Esophagus muscularis mucosa (tissue), 4 donors: ENCODE data around the gene POLR2E. TPM values are rescaled to one million over a fixed set of nuclear protein-coding genes. Genes with fewer than 3 reads are reported as not detected.
A peak's percentile ranks its signal among the peaks of the same experiment; 100 is the strongest.

Source experiments
- DNase-seq: peaks from one replicate; pipeline ENCODE4 v3.0.0-alpha.2; 2017; ENCODE audit errors: extremely low spot score
- H3K27ac ChIP-seq, 4 donors: fragments of 200-600 bp; sonication (generic); replicated peaks in 1 of 4; 1 replicate in 3 of 4; 2 replicates in 1 of 4; pipeline ENCODE4 v1.5.1; 2016 to 2019; ENCODE audit warnings: mild to moderate bottlenecking in 1 of 4
- H3K27me3 ChIP-seq, 4 donors: fragments of 200-600 bp; sonication (generic); one replicate each; pipeline versions ENCODE4 v1.5.1 to v1.6.0; 2016 to 2019
- H3K36me3 ChIP-seq, 4 donors: fragments of 200-600 bp; sonication (generic); one replicate each; pipeline ENCODE4 v1.5.1; 2016 to 2019
- H3K4me1 ChIP-seq, 4 donors: fragments of 200-600 bp; sonication (generic); one replicate each; pipeline ENCODE4 v1.5.1; 2016 to 2019
- H3K4me3 ChIP-seq, 4 donors: fragments of 200-600 bp; sonication (generic); 1 replicate in 2 of 4; 2 replicates in 2 of 4; pipeline ENCODE4 v1.5.1; 2016 to 2019; ENCODE audit warnings: mild to moderate bottlenecking in 4 of 4, moderate library complexity in 1 of 4
- H3K9me3 ChIP-seq, 4 donors: fragments of 200-600 bp; sonication (generic); 1 replicate in 3 of 4; 2 replicates in 1 of 4; pipeline ENCODE4 v1.5.1; 2016 to 2019
- EP300 ChIP-seq: sonication (generic); formaldehyde crosslinking; IDR thresholded peaks from one replicate; pipeline ENCODE4 v1.6.1; 2017; ENCODE audit warnings: antibody characterized with exemption
- POLR2A ChIP-seq: fragments of 450-650 bp; IDR thresholded peaks from one replicate; pipeline ENCODE4 v1.6.1; 2017; ENCODE audit warnings: antibody characterized with exemption, moderate library complexity, mild to moderate bottlenecking, low read depth
- POLR2AphosphoS5 ChIP-seq, 2 donors: sonication (generic); formaldehyde crosslinking; IDR thresholded peaks; one replicate each; pipeline ENCODE4 v1.6.1; 2017; ENCODE audit warnings: antibody characterized with exemption in 2 of 2
- WGBS: methylation state at CpG from one replicate; pipeline ENCODE4 v1.1.5; 2018; 5-methylcytosine and 5-hydroxymethylcytosine counted together
- intact Hi-C: fragments of 100-400 bp; cut with DNase I; formaldehyde crosslinking; loops from one replicate; pipeline ENCODE4 v1.15.1; 2023
- total RNA-seq, 4 donors: library from RNA; depleted of rRNA; stranded (reverse); fragments of >200 nt; gene quantifications; one replicate each; pipeline versions ENCODE4 v1.1.0 to v1.2.1, GENCODE V29; 2016
- TF ChIP-seq, protein P1 (sequence below), 3 experiments: fragments of 200-600 bp in 2 of 3; fragments of 450-650 bp in 1 of 3; sonication (generic) in 2 of 3; IDR thresholded peaks; one replicate each; pipeline ENCODE4 v1.5.1; 2017 to 2019; ENCODE audit warnings: antibody characterized with exemption in 3 of 3, mild to moderate bottlenecking in 2 of 3, moderate library complexity in 1 of 3

Gene POLR2E
- total RNA-seq, 4 donors from 2014 or later = 96.8 to 198 (median 135) TPM

GRCh38 chr19:1104311-1105007, 9.3 kb upstream of the POLR2E start:
- Histone ChIP-seq H3K4me1 (peaks cover 54 to 74% (median 64%) of the 10 kb centered on the region in 4 donors), H3K27ac (peak overlapping the region; percentile 95 to 100 (median 98)), H3K27me3 (no peaks in the 10 kb centered on the region), H3K9me3 (no peaks in the 10 kb centered on the region), H3K4me3 (peak overlapping the region; percentile 74 to 92 (median 82)), H3K36me3 (peaks cover 28 to 38% (median 36%) of the 10 kb centered on the region in 4 donors)
- WGBS = no CpG with 5 or more reads among the region's 93 CpGs
- no peak for DNase-seq
- TF ChIP-seq, protein P1, sequence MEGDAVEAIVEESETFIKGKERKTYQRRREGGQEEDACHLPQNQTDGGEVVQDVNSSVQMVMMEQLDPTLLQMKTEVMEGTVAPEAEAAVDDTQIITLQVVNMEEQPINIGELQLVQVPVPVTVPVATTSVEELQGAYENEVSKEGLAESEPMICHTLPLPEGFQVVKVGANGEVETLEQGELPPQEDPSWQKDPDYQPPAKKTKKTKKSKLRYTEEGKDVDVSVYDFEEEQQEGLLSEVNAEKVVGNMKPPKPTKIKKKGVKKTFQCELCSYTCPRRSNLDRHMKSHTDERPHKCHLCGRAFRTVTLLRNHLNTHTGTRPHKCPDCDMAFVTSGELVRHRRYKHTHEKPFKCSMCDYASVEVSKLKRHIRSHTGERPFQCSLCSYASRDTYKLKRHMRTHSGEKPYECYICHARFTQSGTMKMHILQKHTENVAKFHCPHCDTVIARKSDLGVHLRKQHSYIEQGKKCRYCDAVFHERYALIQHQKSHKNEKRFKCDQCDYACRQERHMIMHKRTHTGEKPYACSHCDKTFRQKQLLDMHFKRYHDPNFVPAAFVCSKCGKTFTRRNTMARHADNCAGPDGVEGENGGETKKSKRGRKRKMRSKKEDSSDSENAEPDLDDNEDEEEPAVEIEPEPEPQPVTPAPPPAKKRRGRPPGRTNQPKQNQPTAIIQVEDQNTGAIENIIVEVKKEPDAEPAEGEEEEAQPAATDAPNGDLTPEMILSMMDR (IDR thresholded peaks at IDR 0.05) = no peak
- TF ChIP-seq POLR2AphosphoS5 (IDR thresholded peaks at IDR 0.05) = peak; percentile 15 to 60
- intact Hi-C loops = loop anchor here (5.0 kb wide), 1 partner anchor 82 kb away; the partner anchor contains the start of genes RNU6-2 and TMEM259

DNA sequence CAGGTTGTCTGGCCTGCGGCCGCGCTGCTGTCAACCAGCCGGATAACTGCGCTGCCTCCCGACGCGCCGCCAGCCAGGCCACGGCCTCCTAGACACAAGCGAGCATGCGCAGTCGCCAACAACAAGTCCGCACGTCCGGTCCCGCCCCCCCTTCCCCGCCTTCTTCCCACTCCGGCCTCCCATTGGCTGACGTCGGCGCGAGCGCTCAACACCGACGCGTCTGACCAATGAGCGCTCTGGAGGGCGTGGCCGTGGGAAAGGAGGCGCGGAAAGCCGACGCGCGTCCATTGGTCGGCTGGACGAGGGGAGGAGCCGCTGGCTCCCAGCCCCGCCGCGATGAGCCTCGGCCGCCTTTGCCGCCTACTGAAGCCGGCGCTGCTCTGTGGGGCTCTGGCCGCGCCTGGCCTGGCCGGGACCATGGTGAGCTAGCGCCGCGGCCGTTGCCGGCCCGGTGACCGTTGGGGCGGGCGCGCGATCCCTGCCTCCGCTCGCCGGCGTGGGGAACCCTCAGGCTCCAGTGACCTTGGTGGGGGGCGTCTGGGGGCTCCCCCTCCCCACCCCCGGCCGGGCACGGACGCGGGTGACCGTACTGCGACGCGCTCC, 8.6 kb upstream of the POLR2E start, which contains the start of gene GPX4:
Gene GPX4, plus strand, starts transcription at position 287 of the 603 bp plus-strand sequence. Its CDS starts 50 bp downstream, at position 337.
- intact Hi-C loops = loop anchor here (5.0 kb wide), 1 partner anchor 82 kb away; the partner anchor contains the start of genes RNU6-2 and TMEM259
- WGBS = 0% methylated on average over 8 of the region's 75 CpGs
- TF ChIP-seq EP300 = no peak
- peak; percentile 98 to 99 for TF ChIP-seq POLR2AphosphoS5 (IDR thresholded peaks at IDR 0.05)
- TF ChIP-seq POLR2A = peak; percentile 90
- TF ChIP-seq, protein P1 (IDR thresholded peaks at IDR 0.05) = no peak
- Histone ChIP-seq H3K9me3 (no peaks in the 10 kb centered on the region), H3K4me1 (peaks cover 61 to 81% (median 70%) of the 10 kb centered on the region in 4 donors), H3K27ac (peak within 1 kb of the TSS; percentile 95 to 100 (median 98)), H3K27me3 (no peaks in the 10 kb centered on the region), H3K4me3 (peak within 1 kb of the TSS; percentile 74 to 92 (median 82)), H3K36me3 (peaks cover 21 to 32% (median 30%) of the 10 kb centered on the region in 4 donors)
- peak; percentile 100 for DNase-seq

GRCh38 chr19:1103132-1103707, 8.0 kb upstream of the POLR2E start:
- peak overlapping the region; percentile 55 to 92 (median 76) for H3K4me3 ChIP-seq
- H3K27me3 ChIP-seq = no peaks in the 10 kb centered on the region
- no peak for DNase-seq
- H3K36me3 ChIP-seq = peaks cover 15 to 26% (median 25%) of the 10 kb centered on the region in 4 donors
- H3K4me1 ChIP-seq = peaks cover 67 to 86% (median 76%) of the 10 kb centered on the region in 4 donors
- TF ChIP-seq POLR2AphosphoS5 (IDR thresholded peaks at IDR 0.05) (no peak), EP300 (peak; percentile 4)
- WGBS = 28% methylated on average over 20 of the region's 20 CpGs
- H3K9me3 ChIP-seq = no peaks in the 10 kb centered on the region
- intact Hi-C loops = loop anchor here (5.0 kb wide), 1 partner anchor 81 kb away; the partner anchor contains the start of genes RNU6-2 and TMEM259
- peak overlapping the region; percentile 91 to 100 (median 96) for H3K27ac ChIP-seq

DNA sequence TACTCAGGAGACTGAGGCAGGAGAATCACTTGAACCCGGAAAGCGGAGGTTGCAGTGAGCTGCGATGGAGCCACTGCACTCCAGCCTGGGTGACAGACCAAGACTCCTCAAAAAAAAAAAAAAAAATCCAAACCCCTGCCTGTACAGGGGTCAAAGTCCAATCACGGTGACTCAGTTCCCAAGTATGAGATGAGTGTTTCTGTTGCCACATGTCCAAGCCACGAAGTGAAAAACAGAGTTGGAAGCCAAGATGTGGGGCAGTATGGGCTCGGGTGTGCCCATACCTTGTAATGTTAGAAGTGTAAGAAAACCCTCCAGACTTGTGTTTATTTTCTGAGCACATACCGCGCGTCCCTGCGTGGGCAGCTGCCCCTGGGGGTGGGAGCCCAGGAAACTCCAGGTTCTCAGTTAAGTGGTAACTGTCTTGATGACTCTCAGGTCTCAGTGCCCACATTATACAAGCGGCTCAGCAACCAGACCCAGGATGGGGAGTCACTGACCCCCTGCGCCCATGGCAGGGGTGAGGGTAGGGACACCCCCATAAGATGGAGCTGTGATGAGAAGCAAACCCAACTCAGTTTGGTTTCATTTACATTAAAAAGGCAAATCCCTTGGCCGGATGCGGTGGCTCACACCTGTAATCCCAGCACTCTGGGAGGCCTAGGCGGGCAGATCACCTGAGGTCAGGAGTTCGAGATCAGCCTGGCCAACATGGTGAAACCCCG, 7.4 kb upstream of the POLR2E start:
- H3K4me1 ChIP-seq = peaks cover 70 to 81% (median 75%) of the 10 kb centered on the region in 4 donors
- DNase-seq = no peak
- TF ChIP-seq POLR2AphosphoS5 (IDR thresholded peaks at IDR 0.05) = peak; percentile 68 to 80
- TF ChIP-seq POLR2A = no peak
- H3K27me3 ChIP-seq = no peaks in the 10 kb centered on the region
- H3K27ac ChIP-seq = peak overlapping the region; percentile 91 to 100 (median 96)
- 63% methylated on average over 17 of the region's 17 CpGs for WGBS
- no peaks in the 10 kb centered on the region for H3K9me3 ChIP-seq
- peak overlapping the region in 2 of 4 donors; percentile 8 to 92 for H3K4me3 ChIP-seq
- peaks cover 14 to 20% (median 19%) of the 10 kb centered on the region in 4 donors for H3K36me3 ChIP-seq
- intact Hi-C loops = loop anchor here (5.0 kb wide), 1 partner anchor 80 kb away; the partner anchor contains the start of genes RNU6-2 and TMEM259

DNA sequence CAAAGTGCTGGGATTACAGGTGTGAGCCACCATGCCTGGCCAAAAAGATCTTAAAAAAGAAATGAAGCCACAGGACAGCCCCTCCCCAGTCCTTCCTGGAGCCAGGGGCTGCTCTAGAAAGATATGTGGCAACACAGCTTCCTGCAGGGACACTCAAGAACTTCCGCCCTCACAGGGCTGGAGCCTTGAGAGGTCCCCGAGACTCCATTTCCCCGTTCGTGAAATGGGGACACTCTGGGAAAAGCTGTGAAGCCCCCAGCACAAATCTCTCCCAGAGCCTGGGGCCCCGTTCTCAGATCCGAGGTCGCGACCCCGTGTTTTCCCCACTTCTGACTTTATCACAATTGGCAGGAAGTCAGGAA, 6.1 kb upstream of the POLR2E start:
- intact Hi-C loops = loop anchor here (5.0 kb wide), 1 partner anchor 79 kb away; the partner anchor contains the start of genes RNU6-2 and TMEM259
- no peaks in the 10 kb centered on the region for H3K9me3 ChIP-seq
- TF ChIP-seq POLR2A (no peak), EP300 (no peak), POLR2AphosphoS5 (IDR thresholded peaks at IDR 0.05) (no peak)
- TF ChIP-seq, protein P1 (IDR thresholded peaks at IDR 0.05) = no peak
- peaks cover 66 to 70% (median 68%) of the 10 kb centered on the region in 4 donors for H3K4me1 ChIP-seq
- H3K4me3 ChIP-seq = peak overlapping the region in 3 of 4 donors; percentile 4 to 26 (median 22)
- H3K27ac ChIP-seq = peak overlapping the region; percentile 91 to 100 (median 96)
- H3K36me3 ChIP-seq = peaks cover 6 to 7% (median 7%) of the 10 kb centered on the region in 4 donors
- no peak for DNase-seq
- H3K27me3 ChIP-seq = no peaks in the 10 kb centered on the region
- WGBS = 47% methylated on average over 9 of the region's 9 CpGs
